ENCODE results near the gene TBC1D16.

DNA sequence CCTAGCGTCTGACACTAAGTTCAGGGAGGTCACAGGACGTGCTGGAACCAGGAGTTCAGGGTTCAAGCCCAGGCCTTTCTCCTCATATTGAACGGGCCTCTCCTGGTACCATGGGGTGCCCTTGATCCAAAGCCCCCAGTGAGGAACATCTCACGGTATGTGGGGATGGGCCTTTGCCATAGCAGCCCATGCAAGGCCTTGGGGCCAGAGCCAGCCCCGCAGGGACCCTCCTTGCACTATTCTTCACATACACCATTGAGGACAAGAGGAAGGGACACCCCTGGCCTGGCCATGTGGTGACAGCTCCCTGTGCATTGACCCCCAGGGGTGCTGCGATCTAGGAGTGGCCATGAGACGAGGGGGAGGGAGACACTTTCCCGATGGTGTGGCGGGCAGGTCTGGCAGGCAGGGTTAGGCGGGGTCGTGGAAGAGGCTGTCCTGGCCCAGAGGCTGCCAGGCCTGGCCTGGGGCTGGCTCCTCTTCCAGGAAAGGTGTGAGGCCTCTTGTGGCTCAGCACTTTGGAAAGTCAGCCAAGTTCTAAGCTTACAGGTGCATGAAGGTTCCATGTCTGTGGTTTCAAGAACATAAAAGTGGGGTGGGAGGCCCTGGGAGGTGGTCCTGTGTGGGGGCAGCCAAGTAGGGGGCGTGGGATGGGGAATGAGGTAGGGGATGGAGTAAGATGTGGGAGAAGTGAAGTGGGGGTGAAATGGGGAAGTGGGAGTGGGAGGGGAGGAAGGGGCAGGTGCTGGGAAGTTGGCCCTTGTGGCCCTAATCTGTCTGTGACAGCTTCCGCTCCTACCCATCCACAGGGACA, 107.8 kb downstream of the TBC1D16 start:
- no peak for TF ChIP-seq CTCF (conservative IDR thresholded peaks at IDR 0.05)
- TF ChIP-seq ZFX (IDR thresholded peaks at IDR 0.05), result no peak

All from C4-2B (cell line).